HG03175 (cell line): ENCODE measurements around the gene PRDM16.

Experiments used
- ATAC-seq: cut with Tn5 transposase; IDR thresholded peaks from one replicate; pipeline ENCODE4 v1.9.1; 2021; ENCODE audit warnings: mild to moderate bottlenecking, moderate library complexity; ENCODE audit not compliant: unreplicated experiment

The PRDM16 gene

GRCh38 chr1:3378411-3379208, 309.6 kb downstream of the PRDM16 start:
- ATAC-seq = no peak

DNA sequence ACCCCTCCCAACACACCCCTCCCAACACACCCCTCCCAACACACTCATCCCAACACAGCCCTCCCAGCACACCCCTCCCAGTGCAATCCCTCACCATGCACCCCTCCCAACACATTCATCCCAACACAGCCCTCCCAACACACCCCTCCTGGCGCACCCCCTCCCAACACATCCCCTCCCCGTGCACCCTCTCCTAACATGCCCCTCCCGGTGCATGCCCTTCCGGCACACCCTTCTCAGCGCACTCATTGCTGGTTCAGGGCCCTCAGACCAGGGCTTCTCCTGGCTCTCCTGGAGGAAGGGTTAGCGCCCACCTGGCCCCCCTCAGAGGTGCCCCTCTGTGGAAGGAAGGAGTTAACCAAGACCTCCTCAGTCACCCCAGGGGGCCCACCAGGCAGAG, 310.9 kb downstream of the PRDM16 start:
- no peak for ATAC-seq

- ATAC-seq = no peak
Measured at GRCh38 chr1:3380469-3380868, 311.5 kb downstream of the PRDM16 start.

DNA sequence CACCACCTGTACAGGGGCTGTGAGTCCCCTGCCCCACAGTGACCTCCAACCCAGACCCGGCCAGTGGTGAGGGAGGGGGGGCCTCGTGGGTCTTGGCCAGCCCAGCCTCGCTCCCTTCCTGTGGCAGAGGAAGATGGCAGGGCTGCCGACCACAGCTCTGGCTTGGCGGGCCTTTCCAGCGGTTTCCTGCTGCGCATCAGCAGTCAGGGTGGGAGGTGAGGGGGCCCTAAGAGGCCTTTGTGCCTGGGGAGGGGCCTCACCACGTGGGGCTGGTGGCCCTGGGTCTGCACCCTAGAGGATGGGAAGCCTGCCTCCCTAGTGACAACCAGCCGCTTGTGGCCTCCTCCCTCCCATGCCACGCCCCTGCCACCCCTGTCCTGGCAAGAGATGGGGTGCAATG, 312.9 kb downstream of the PRDM16 start:
- no peak for ATAC-seq

DNA sequence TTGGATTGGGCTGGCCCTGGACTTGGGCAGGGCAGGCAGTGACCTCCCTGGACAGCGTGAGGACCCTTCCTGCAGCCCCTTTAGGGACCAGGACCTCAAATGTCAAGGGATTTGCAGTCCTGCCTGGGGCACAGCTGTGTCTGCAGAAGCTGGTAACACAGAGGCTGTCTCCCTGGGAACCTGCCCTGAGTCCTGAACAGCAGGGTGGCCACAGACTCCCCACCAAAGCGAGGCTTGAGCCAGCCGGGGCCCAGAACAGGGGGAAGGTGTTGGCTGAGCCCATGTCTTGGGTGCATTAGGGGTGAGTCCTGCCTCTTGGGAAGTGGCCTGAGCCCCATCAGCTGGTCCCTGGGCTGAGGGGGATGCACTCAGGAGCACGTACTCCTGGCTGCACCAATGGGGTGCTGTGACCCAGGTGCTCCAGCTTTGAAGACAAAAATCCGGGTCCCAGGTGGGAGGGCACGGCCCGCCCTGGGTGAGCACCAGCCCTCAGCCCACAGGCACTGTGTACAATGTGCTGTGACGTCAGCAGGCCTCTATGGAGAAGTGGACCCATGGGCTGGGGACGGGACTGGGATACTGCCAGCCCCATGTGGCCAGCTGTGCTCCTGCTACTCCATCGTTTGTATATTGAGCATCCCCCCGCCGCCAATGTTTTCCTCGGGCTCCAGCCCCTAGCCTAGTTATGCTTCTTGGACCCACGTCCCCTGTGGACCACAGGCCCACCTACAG, 313.5 kb downstream of the PRDM16 start:
- ATAC-seq = no peak

GRCh38 chr1:3383679-3384078, 314.7 kb downstream of the PRDM16 start:
- no peak for ATAC-seq

DNA sequence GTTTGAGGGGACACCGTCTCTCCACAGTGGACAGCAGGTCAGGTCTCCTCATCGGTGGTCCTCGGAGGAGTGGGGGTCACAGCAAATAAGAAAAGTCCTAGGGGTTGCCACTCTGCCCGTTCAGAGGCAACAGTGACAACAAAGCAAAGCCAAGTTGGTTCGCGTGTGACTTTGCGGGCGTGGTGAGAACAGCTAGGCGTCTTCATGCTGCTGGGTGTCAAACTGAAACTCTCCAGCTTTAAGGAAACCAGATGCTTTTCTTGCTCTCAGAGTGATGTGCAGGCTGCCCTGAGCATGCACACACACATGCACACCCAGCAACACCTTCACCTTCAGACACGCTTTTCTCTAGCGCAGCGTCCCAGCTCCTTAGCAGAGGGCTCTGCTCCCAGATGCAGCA, 315.4 kb downstream of the PRDM16 start:
- ATAC-seq = no peak

GRCh38 chr1:3386205-3387002, 317.4 kb downstream of the PRDM16 start:
- ATAC-seq = no peak

- ATAC-seq = no peak
Measured at GRCh38 chr1:3387401-3387800, 318.4 kb downstream of the PRDM16 start.

DNA sequence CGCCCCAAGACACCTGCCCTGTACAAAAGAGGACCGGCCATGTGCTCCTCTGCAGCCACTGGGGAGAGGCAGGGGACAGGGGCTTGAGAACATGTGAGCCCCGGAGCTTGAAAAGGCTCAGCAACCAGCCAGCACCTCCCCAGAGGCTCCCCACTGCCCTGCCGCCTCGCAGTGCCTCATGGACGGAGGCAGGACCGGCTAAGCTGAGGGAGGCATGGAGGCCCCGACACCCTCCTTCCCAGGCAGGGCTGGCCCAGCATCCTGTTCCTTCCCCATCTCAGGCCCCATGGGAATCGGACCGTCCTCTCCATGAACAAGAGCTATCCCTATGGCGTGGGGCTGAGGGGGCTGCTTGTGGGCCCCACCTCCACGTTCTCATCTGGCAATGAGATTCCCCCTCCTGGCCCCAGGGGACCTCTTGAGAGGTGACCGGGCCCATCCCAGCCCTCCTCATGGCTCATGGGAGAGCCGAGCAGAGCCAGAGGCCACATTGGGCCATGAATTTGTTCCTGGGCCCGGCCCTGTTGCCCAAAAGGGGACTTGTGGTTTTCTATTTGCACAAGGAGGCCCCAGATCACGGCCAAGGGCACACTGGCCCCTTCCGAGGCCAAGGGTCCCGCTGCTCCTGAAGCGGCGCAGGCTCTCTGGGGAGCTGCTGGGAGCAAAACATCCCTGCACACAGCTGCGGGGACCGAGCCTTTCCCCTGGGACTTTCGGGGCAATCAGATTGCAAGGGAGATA, 320.3 kb downstream of the PRDM16 start:
- no peak for ATAC-seq

DNA sequence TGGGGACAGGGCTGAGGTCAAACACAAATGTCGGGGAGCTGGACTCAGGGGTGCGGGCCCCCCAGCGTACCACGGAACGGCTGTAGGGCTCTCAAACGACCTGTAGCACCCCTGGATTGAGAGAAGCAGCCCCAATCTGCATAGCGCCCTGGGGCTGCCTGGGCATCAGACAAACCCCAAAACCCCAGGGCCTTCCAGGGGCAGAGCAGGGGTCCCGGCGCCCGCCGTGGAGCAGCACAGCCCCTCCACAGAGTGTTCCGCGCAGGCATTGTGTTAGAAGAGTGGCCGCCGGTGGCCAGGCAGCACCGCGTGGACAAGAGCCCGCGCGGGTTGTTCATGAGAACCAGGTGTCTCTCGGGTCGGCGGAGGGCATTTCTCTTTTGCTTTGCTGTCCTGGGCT, 321.3 kb downstream of the PRDM16 start:
- ATAC-seq = no peak

DNA sequence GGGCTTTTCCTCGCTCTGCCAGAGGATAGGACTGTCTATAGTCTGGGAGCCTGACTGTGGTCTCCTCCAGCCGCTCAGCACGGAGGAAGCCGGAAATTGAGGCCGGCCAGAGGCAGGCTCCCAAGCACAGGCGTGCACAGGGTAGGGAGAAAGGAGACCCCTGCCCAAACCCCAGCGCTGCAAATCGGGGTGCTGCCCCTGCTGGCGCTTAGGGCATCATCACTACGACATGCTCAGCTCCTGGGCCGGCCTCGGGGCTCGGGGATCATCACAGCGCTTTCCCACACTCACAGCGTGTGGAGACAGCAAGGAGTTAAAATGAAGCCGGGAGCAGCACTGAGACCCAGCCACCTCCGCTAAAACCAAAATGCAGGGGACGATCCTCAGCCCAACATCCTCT, 322.7 kb downstream of the PRDM16 start:
- no peak for ATAC-seq

GRCh38 chr1:3393024-3393986, 324.3 kb downstream of the PRDM16 start:
- ATAC-seq = no peak

- ATAC-seq = no peak
Measured at GRCh38 chr1:3393987-3394920, 325.3 kb downstream of the PRDM16 start.

GRCh38 chr1:3396411-3396810, 327.4 kb downstream of the PRDM16 start:
- no peak for ATAC-seq

DNA sequence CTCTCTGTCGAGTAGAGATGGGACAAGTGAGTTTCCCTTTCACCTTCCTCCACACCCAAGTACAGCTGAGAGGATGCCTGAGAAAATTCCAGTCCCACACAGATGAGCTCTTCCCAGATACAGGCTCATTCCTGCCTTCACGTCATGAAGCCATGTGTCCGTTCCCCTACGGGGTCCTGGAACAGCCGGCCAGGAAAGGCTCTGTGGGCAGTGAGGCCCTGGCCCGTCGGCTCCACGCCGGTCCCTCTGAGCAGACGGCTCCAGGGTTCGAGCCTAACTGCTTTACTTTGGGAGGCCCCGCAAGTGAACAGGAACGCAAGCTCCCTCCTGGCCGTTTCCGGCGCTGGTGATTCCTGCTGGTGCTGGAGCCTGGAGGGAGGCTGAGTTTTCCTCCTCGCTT, 328.3 kb downstream of the PRDM16 start:
- no peak for ATAC-seq

DNA sequence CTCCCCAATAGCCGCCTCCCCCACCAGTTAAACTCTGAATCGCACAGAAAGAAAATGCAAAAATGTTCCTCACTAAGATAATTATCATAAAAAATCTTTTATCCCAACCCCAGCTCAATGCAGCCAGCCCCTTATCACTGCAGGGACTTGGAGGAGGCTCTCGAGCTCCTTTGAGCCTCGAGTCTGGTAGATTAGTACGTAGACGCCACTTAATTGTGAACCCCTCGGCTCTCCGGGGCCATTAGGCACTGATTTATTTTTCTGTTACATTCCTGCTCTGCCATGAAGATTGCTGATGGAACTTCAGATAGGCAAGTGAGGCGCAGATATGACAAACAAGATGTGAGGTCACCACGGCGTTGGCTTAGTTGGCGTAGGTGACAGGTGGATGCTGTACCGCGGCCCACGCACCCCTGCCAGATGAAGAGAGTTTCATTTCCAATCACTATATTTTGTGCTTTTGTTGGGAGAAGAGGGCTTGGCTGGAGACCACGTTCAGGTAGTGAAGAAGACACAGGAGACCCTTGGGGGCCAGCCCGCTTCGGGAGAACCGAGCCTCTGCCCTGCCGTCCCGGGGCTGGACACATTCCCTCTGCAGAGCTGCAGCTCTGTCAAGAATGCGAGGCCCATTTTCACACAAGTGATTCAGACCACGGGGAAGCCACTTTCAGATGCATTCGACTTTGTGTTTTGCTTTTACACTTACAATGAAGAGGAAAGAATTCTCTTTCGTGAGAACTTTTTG, 329.6 kb downstream of the PRDM16 start:
- ATAC-seq = no peak

DNA sequence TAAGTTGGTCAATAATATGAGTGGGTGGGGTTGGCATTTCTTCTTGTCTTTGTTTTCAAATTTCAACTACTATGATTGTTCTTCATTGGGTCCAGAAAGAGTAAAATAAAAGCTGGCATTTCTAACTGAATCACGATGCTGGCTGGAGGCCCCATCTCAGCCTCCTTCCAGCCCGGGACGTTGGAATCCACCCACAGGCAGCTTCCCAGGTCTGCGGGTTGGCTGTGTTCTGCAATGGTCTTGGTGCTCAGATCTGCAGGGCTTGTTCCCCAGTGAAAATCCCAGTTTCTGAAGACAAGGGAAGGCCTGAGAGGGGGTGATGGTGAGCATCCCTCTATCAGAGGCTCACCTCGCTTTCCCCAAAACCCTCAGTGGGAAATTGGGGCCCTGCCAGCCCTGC, 330.7 kb downstream of the PRDM16 start:
- ATAC-seq = no peak
